PC-9 (cell line): ENCODE measurements around the gene CLIC5. TPM values are rescaled to one million over a fixed set of nuclear protein-coding genes. Genes with fewer than 3 reads are reported as not detected.

Experiments
- BruUV-seq: library from RNA; stranded (reverse); fragments of 400-500 nt; replicated peaks from 2 replicates; lab custom pipeline; 2021; lab: Mats Ljungman, UMichigan
- CTCF ChIA-PET: fragments of 300-600 bp; sonication (Branson Sonifier 250); formaldehyde crosslinking; loops from one replicate; lab custom pipeline; 2022; ENCODE audit warnings: antibody characterized with exemption; lab: Charles Lee
- POLR2A ChIA-PET: fragments of 300-600 bp; sonication (Branson Sonifier 250); formaldehyde crosslinking; loops from one replicate; lab custom pipeline; 2022; ENCODE audit warnings: antibody characterized with exemption; ENCODE audit not compliant: unreplicated experiment; lab: Charles Lee
- DNase-seq, 2 experiments: peaks; one replicate each; pipeline versions ENCODE4 v3.0.0 to v3.0.0-alpha.2; 2015 to 2022; ENCODE audit warnings: mixed read lengths in 1 of 2
- H2AFZ ChIP-seq: fragments of 200-600 bp; sonication (generic); 2 replicates; pipeline ENCODE4 v1.8.1; 2017; ENCODE audit warnings: antibody characterized with exemption
- H3F3A ChIP-seq: fragments of 200-600 bp; sonication (generic); 2 replicates; pipeline ENCODE4 v1.8.1; 2017; ENCODE audit warnings: antibody characterized with exemption, mild to moderate bottlenecking, low read depth; ENCODE audit not compliant: insufficient read depth
- H3K27ac ChIP-seq: fragments of 200-600 bp; sonication (generic); 2 replicates; pipeline ENCODE4 v1.6.1; 2016; ENCODE audit warnings: mixed run types
- H3K27me3 ChIP-seq: fragments of 200-600 bp; sonication (generic); 2 replicates; pipeline ENCODE4 v1.6.1; 2016; ENCODE audit warnings: low read depth, mixed run types; ENCODE audit not compliant: insufficient read depth
- H3K36me3 ChIP-seq: fragments of 200-600 bp; sonication (generic); 2 replicates; pipeline ENCODE4 v1.6.1; 2016; ENCODE audit warnings: low read depth, mixed run types
- H3K4me1 ChIP-seq: fragments of 200-600 bp; sonication (generic); replicated peaks from 2 replicates; pipeline ENCODE4 v1.6.1; 2016; ENCODE audit warnings: mixed run types; ENCODE audit not compliant: insufficient read depth
- H3K4me2 ChIP-seq: fragments of 200-600 bp; sonication (generic); 2 replicates; pipeline ENCODE4 v1.6.1; 2017; ENCODE audit warnings: mixed run types
- H3K4me3 ChIP-seq: fragments of 200-600 bp; sonication (generic); 2 replicates; pipeline ENCODE4 v1.6.1; 2016; ENCODE audit warnings: mixed run types
- H3K79me2 ChIP-seq: fragments of 200-600 bp; sonication (generic); 2 replicates; pipeline ENCODE4 v1.6.1; 2017; ENCODE audit warnings: low read depth, mixed run types
- H3K9me2 ChIP-seq: fragments of 200-600 bp; sonication (generic); 2 replicates; pipeline ENCODE4 v1.8.1; 2017; ENCODE audit warnings: mild to moderate bottlenecking; ENCODE audit not compliant: insufficient read depth
- H3K9me3 ChIP-seq: fragments of 200-600 bp; sonication (generic); 2 replicates; pipeline ENCODE4 v1.8.1; 2016; ENCODE audit warnings: low read depth; ENCODE audit not compliant: insufficient read depth
- H4K20me1 ChIP-seq: fragments of 200-600 bp; sonication (generic); 2 replicates; pipeline ENCODE4 v1.8.1; 2017; ENCODE audit not compliant: insufficient read depth
- CTCF ChIP-seq: fragments of 200-600 bp; sonication (generic); conservative IDR thresholded peaks from 2 replicates; pipeline ENCODE4 v1.6.1; 2017; ENCODE audit warnings: mixed run types, antibody characterized with exemption, mild to moderate bottlenecking, moderate library complexity
- EZH2 ChIP-seq: fragments of 200-600 bp; sonication (generic); IDR thresholded peaks from 2 replicates; pipeline ENCODE4 v1.8.0; 2017; ENCODE audit warnings: antibody characterized with exemption, low read depth
- intact Hi-C: fragments of 100-400 bp; cut with micrococcal nuclease; formaldehyde crosslinking; loops from one replicate; pipeline ENCODE4 v1.10.0; 2022; ENCODE audit not compliant: unreplicated experiment
- total RNA-seq: library from RNA; stranded (reverse); gene quantifications from 2 replicates; pipeline ENCODE4 v1.2.3, GENCODE V29; 2021

CLIC5 gene
- total RNA-seq, 1 experiment from 2014 or later = 2.0 TPM

GRCh38 chr6:45851034-45851400, 164.6 kb downstream of the CLIC5 start:
- intact Hi-C loops = no loop called here
- no peak overlapping the region for H2AFZ ChIP-seq
- no peaks in the 10 kb centered on the region for H3K27me3 ChIP-seq
- H3K9me3 ChIP-seq = no peaks in the 10 kb centered on the region
- no TSS peak for BruUV-seq
- ChIA-PET CTCF (no interaction called here), POLR2A (no interaction called here)
- no peak overlapping the region for H3K27ac ChIP-seq
- no peaks in the 10 kb centered on the region for H3K79me2 ChIP-seq
- DNase-seq = no peak
- peaks cover under 1% of the 10 kb centered on the region; the same call in 1 of the 2 replicates for H3K4me1 ChIP-seq
- TF ChIP-seq EZH2 = no peak
- no peak for TF ChIP-seq CTCF
- no peaks in the 10 kb centered on the region for H3K36me3 ChIP-seq
- H3K9me2 ChIP-seq = no peaks in the 10 kb centered on the region
- H3F3A ChIP-seq = no peaks in the 10 kb centered on the region
- no peak overlapping the region for H3K4me3 ChIP-seq
- H3K4me2 ChIP-seq = no peak overlapping the region
- no peaks in the 10 kb centered on the region for H4K20me1 ChIP-seq

GRCh38 chr6:45850378-45851033, 165.2 kb downstream of the CLIC5 start:
- H3K4me3 ChIP-seq = no peak overlapping the region
- H3K27me3 ChIP-seq = no peaks in the 10 kb centered on the region
- no peak for TF ChIP-seq CTCF
- no peak for TF ChIP-seq EZH2
- H3K36me3 ChIP-seq = no peaks in the 10 kb centered on the region
- H3K4me2 ChIP-seq = no peak overlapping the region
- ChIA-PET CTCF (no interaction called here), POLR2A (no interaction called here)
- H3F3A ChIP-seq = no peaks in the 10 kb centered on the region
- DNase-seq = no peak
- no peaks in the 10 kb centered on the region for H3K79me2 ChIP-seq
- H3K4me1 ChIP-seq = peaks cover 6% of the 10 kb centered on the region; the same call in 1 of the 2 replicates
- H3K9me2 ChIP-seq = no peaks in the 10 kb centered on the region
- H3K9me3 ChIP-seq = no peaks in the 10 kb centered on the region
- intact Hi-C loops = no loop called here
- H4K20me1 ChIP-seq = no peaks in the 10 kb centered on the region
- BruUV-seq = no TSS peak
- H2AFZ ChIP-seq = no peak overlapping the region
- H3K27ac ChIP-seq = no peak overlapping the region

GRCh38 chr6:45845567-45845966, 170.1 kb downstream of the CLIC5 start:
- intact Hi-C loops = no loop called here
- H3K9me2 ChIP-seq = no peaks in the 10 kb centered on the region
- peaks cover 11% of the 10 kb centered on the region; the same call in 1 of the 2 replicates for H3K4me1 ChIP-seq
- ChIA-PET POLR2A (no interaction called here), CTCF (no interaction called here)
- no peak overlapping the region for H2AFZ ChIP-seq
- H3K36me3 ChIP-seq = no peaks in the 10 kb centered on the region
- BruUV-seq = no TSS peak
- TF ChIP-seq CTCF (no peak), EZH2 (no peak)
- no peaks in the 10 kb centered on the region for H3F3A ChIP-seq
- H3K27ac ChIP-seq = 0 out of 2 replicates have a peak overlapping the region, but pooled peaks have one; percentile 1
- peak in 1 of 2 experiments; percentile 52 for DNase-seq
- H3K4me3 ChIP-seq = no peak overlapping the region
- no peaks in the 10 kb centered on the region for H3K79me2 ChIP-seq
- H3K27me3 ChIP-seq = no peaks in the 10 kb centered on the region
- H3K4me2 ChIP-seq = no peak overlapping the region
- H3K9me3 ChIP-seq = no peaks in the 10 kb centered on the region
- H4K20me1 ChIP-seq = no peaks in the 10 kb centered on the region
